DOHH2 (cell line): ENCODE data around the gene DNMBP.

Experiments
- H3F3A ChIP-seq: fragments of 200-600 bp; sonication (generic), shearing (Covaris generic); 2 replicates; pipeline ENCODE4 v1.6.0; 2016; ENCODE audit warnings: antibody characterized with exemption, mild to moderate bottlenecking; ENCODE audit not compliant: control insufficient read depth, insufficient read depth
- H3K27ac ChIP-seq: fragments of 200-600 bp; sonication (generic); 2 replicates; pipeline ENCODE4 v1.5.1; 2014; ENCODE audit warnings: low read depth, mild to moderate bottlenecking, low read length, moderate library complexity
- H3K27me3 ChIP-seq: fragments of 200-600 bp; sonication (generic); 2 replicates; pipeline ENCODE4 v1.6.1; 2014; ENCODE audit warnings: mild to moderate bottlenecking, low read length, mixed read lengths; ENCODE audit not compliant: control insufficient read depth
- H3K36me3 ChIP-seq: fragments of 200-600 bp; sonication (generic); 2 replicates; pipeline ENCODE4 v1.6.1; 2014; ENCODE audit warnings: mild to moderate bottlenecking, low read length, moderate library complexity, mixed read lengths; ENCODE audit not compliant: control insufficient read depth
- H3K4me1 ChIP-seq: fragments of 200-600 bp; sonication (generic); 2 replicates; pipeline ENCODE4 v1.6.1; 2014; ENCODE audit warnings: mild to moderate bottlenecking, low read length, mixed read lengths; ENCODE audit not compliant: control insufficient read depth
- H3K4me2 ChIP-seq: fragments of 200-600 bp; sonication (generic); 2 replicates; pipeline ENCODE4 v1.6.0; 2014; ENCODE audit warnings: mild to moderate bottlenecking, low read length, moderate library complexity
- H3K4me3 ChIP-seq: fragments of 200-600 bp; sonication (generic); 2 replicates; pipeline ENCODE4 v1.5.1; 2014; ENCODE audit warnings: mild to moderate bottlenecking, low read length, mixed read lengths
- H3K79me2 ChIP-seq: fragments of 200-600 bp; sonication (generic); 2 replicates; pipeline ENCODE4 v1.6.1; 2014; ENCODE audit warnings: mild to moderate bottlenecking, low read length, mixed read lengths; ENCODE audit not compliant: control insufficient read depth
- H3K9me2 ChIP-seq: fragments of 200-600 bp; sonication (generic); replicated peaks from 2 replicates; pipeline ENCODE4 v1.6.1; 2014; ENCODE audit warnings: mild to moderate bottlenecking, low read length, mixed read lengths; ENCODE audit not compliant: control insufficient read depth
- H3K9me3 ChIP-seq: fragments of 200-600 bp; sonication (generic); 2 replicates; pipeline ENCODE4 v1.6.1; 2014; ENCODE audit warnings: antibody characterized with exemption, low read length, mixed read lengths; ENCODE audit not compliant: control insufficient read depth, insufficient read depth
- H4K20me1 ChIP-seq: fragments of 200-600 bp; sonication (generic); 2 replicates; pipeline ENCODE4 v1.6.0; 2014; ENCODE audit warnings: low read depth, mild to moderate bottlenecking, antibody characterized with exemption, low read length, moderate library complexity; ENCODE audit not compliant: control insufficient read depth, insufficient read depth
- CTCF ChIP-seq: fragments of 200-600 bp; sonication (generic); IDR thresholded peaks from one replicate; pipeline ENCODE4 v1.5.1; 2014; ENCODE audit warnings: antibody characterized with exemption, mild to moderate bottlenecking, low read depth, low read length; ENCODE audit not compliant: poor library complexity, severe bottlenecking
- EZH2phosphoT487 ChIP-seq: fragments of 200-600 bp; sonication (generic); IDR thresholded peaks from 2 replicates; pipeline ENCODE4 v1.6.1; 2017; ENCODE audit warnings: borderline replicate concordance, mild to moderate bottlenecking, antibody characterized with exemption, low read length, moderate library complexity, mixed read lengths

DNMBP gene

GRCh38 chr10:99929360-99929759 is 80.4 kb downstream of the DNMBP start:
- Histone ChIP-seq H3K4me3 (no peak overlapping the region), H3K79me2 (peaks cover 73% of the 10 kb centered on the region), H3K4me1 (peaks cover 7% of the 10 kb centered on the region; the same call in 1 of the 2 replicates), H4K20me1 (no peaks in the 10 kb centered on the region; the same call in 1 of the 2 replicates), H3K36me3 (peaks cover 30% of the 10 kb centered on the region), H3F3A (no peaks in the 10 kb centered on the region), H3K27ac (no peak overlapping the region), H3K9me3 (no peaks in the 10 kb centered on the region), H3K4me2 (no peak overlapping the region), H3K27me3 (no peaks in the 10 kb centered on the region), H3K9me2 (no peaks in the 10 kb centered on the region)
- TF ChIP-seq CTCF (no peak), EZH2phosphoT487 (no peak)

GRCh38 chr10:99927721-99928280 is 81.9 kb downstream of the DNMBP start:
- Histone ChIP-seq H3K27me3 (no peaks in the 10 kb centered on the region), H3K36me3 (peaks cover 30% of the 10 kb centered on the region), H4K20me1 (no peaks in the 10 kb centered on the region; the same call in 1 of the 2 replicates), H3K9me2 (no peaks in the 10 kb centered on the region), H3K9me3 (no peaks in the 10 kb centered on the region), H3K79me2 (peaks cover 85% of the 10 kb centered on the region), H3K4me2 (no peak overlapping the region), H3K4me1 (peaks cover 7% of the 10 kb centered on the region; the same call in 1 of the 2 replicates), H3K4me3 (no peak overlapping the region), H3F3A (no peaks in the 10 kb centered on the region), H3K27ac (no peak overlapping the region)
- no peak for TF ChIP-seq EZH2phosphoT487
- TF ChIP-seq CTCF = no peak

- H3K9me2 ChIP-seq = no peaks in the 10 kb centered on the region
- no peaks in the 10 kb centered on the region for H3K27me3 ChIP-seq
- no peak overlapping the region for H3K27ac ChIP-seq
- no peak overlapping the region for H3K4me3 ChIP-seq
- peaks cover 7% of the 10 kb centered on the region; the same call in 1 of the 2 replicates for H3K4me1 ChIP-seq
- H4K20me1 ChIP-seq = peaks cover under 1% of the 10 kb centered on the region; the same call in 1 of the 2 replicates
- H3K36me3 ChIP-seq = peaks cover 35% of the 10 kb centered on the region
- H3K79me2 ChIP-seq = peaks cover 89% of the 10 kb centered on the region
- no peak for TF ChIP-seq CTCF
- no peak for TF ChIP-seq EZH2phosphoT487
- H3K9me3 ChIP-seq = no peaks in the 10 kb centered on the region
- H3K4me2 ChIP-seq = no peak overlapping the region
- no peaks in the 10 kb centered on the region for H3F3A ChIP-seq
Observed at GRCh38 chr10:99926925-99927720, 82.6 kb downstream of the DNMBP start.
